Neuronal stem cell (in vitro differentiated cells): Measurements from ENCODE around the gene KIF24.
A peak's percentile ranks its signal among the peaks of the same experiment; 100 is the strongest.
"Not testable (repeated sequence)": the region's sequence is repeated elsewhere in the genome, so short reads cannot be mapped to it uniquely, and the experiment has no call there.

Source experiments
- DNase-seq: peaks from one replicate; pipeline ENCODE4 v3.0.0-alpha.2; 2013; ENCODE audit warnings: low spot score
- H2AFZ ChIP-seq: one replicate; pipeline ENCODE4 v1.6.1; 2013; ENCODE audit warnings: mild to moderate bottlenecking, low read length, inconsistent platforms
- H2AK5ac ChIP-seq: 2 replicates; pipeline ENCODE4 v1.6.1; 2013; ENCODE audit warnings: low read depth, mild to moderate bottlenecking, inconsistent platforms, low read length, moderate library complexity, mixed read lengths
- H2BK120ac ChIP-seq: 2 replicates; pipeline ENCODE4 v1.6.1; 2013; ENCODE audit warnings: low read depth, mild to moderate bottlenecking, inconsistent platforms, low read length, moderate library complexity, mixed read lengths
- H2BK12ac ChIP-seq: one replicate; pipeline ENCODE4 v1.6.1; 2013; ENCODE audit warnings: low read length, inconsistent platforms
- H2BK15ac ChIP-seq: 2 replicates; pipeline ENCODE4 v1.6.1; 2013; ENCODE audit warnings: mild to moderate bottlenecking, low read length, inconsistent platforms, mixed read lengths
- H2BK5ac ChIP-seq: one replicate; pipeline ENCODE4 v1.6.1; 2013; ENCODE audit warnings: inconsistent platforms, mild to moderate bottlenecking, low read length, moderate library complexity
- H3K14ac ChIP-seq: one replicate; pipeline ENCODE4 v1.6.1; 2013; ENCODE audit warnings: low read length, inconsistent platforms
- H3K18ac ChIP-seq: 2 replicates; pipeline ENCODE4 v1.6.1; 2013; ENCODE audit warnings: low read length, inconsistent platforms
- H3K23ac ChIP-seq: 2 replicates; pipeline ENCODE4 v1.6.1; 2013; ENCODE audit warnings: low read depth, mild to moderate bottlenecking, mixed read lengths, low read length, inconsistent platforms; ENCODE audit not compliant: poor library complexity
- H3K27ac ChIP-seq: replicated peaks from 3 replicates; pipeline ENCODE4 v1.5.1; 2013; ENCODE audit warnings: low read length, inconsistent platforms
- H3K27me3 ChIP-seq, 3 experiments: 2 replicates each; pipeline ENCODE4 v1.6.1; 2013; ENCODE audit warnings: low read length in 3 of 3, mild to moderate bottlenecking in 2 of 3, inconsistent platforms in 1 of 3, low read depth in 1 of 3, mixed read lengths in 1 of 3, moderate library complexity in 1 of 3; ENCODE audit not compliant: control insufficient read depth in 3 of 3, insufficient read depth in 3 of 3
- H3K36me3 ChIP-seq, 2 donors: replicated peaks in 1 of 2; 2 replicates each; pipeline ENCODE4 v1.6.1; 2013; ENCODE audit warnings: low read length in 2 of 2; ENCODE audit not compliant: control insufficient read depth in 2 of 2, insufficient read depth in 2 of 2
- H3K4ac ChIP-seq: 2 replicates; pipeline ENCODE4 v1.6.1; 2013; ENCODE audit warnings: inconsistent platforms, mild to moderate bottlenecking, low read length, moderate library complexity
- H3K4me1 ChIP-seq, 2 donors: 1 replicate in 1 of 2; 2 replicates in 1 of 2; pipeline ENCODE4 v1.6.1; 2013; ENCODE audit warnings: low read length in 2 of 2, low read depth in 1 of 2; ENCODE audit not compliant: control insufficient read depth in 2 of 2, insufficient read depth in 1 of 2
- H3K4me2 ChIP-seq: one replicate; pipeline ENCODE4 v1.6.1; 2013; ENCODE audit warnings: mild to moderate bottlenecking, low read length, inconsistent platforms; ENCODE audit not compliant: insufficient read depth, poor library complexity, severe bottlenecking
- H3K4me3 ChIP-seq, 2 donors: 2 replicates each; pipeline ENCODE4 v1.5.1; 2013; ENCODE audit warnings: low read length in 2 of 2, mild to moderate bottlenecking in 2 of 2, inconsistent platforms in 1 of 2, moderate library complexity in 1 of 2
- H3K79me1 ChIP-seq: one replicate; pipeline ENCODE4 v1.6.1; 2013; ENCODE audit warnings: low read depth, mild to moderate bottlenecking, inconsistent platforms, low read length, moderate library complexity
- H3K9ac ChIP-seq: one replicate; pipeline ENCODE4 v1.6.1; 2013; ENCODE audit warnings: mild to moderate bottlenecking, low read depth, low read length, inconsistent platforms; ENCODE audit not compliant: poor library complexity
- H3K9me3 ChIP-seq, 2 donors: replicated peaks in 1 of 2; 2 replicates each; pipeline versions ENCODE3 to v1.6.1; 2013; ENCODE audit warnings: low read length in 2 of 2, mild to moderate bottlenecking in 2 of 2, inconsistent platforms in 1 of 2, low read depth in 1 of 2, mixed read lengths in 1 of 2, moderate library complexity in 1 of 2; ENCODE audit not compliant: control insufficient read depth in 2 of 2, insufficient read depth in 1 of 2
- H4K8ac ChIP-seq: one replicate; pipeline ENCODE4 v1.6.1; 2013; ENCODE audit warnings: low read depth, mild to moderate bottlenecking, inconsistent platforms, low read length, moderate library complexity
- H4K91ac ChIP-seq: one replicate; pipeline ENCODE4 v1.6.1; 2013; ENCODE audit warnings: low read length, low read depth, mild to moderate bottlenecking, inconsistent platforms; ENCODE audit not compliant: poor library complexity
- WGBS, 2 donors: extraction: QIAGEN DNeasy Blood & Tissue Kit; methylation state at CpG; one replicate each; pipeline ENCODE4 v1.1.7; 2013; ENCODE audit warnings: missing lambda C conversion rate in 2 of 2, mixed read lengths in 1 of 2; ENCODE audit not compliant: insufficient read length in 2 of 2, insufficient replicate concordance in 1 of 2; ENCODE audit errors: extremely low coverage in 2 of 2; 5-methylcytosine and 5-hydroxymethylcytosine counted together

Gene KIF24

GRCh38 chr9:34370970-34371880 lies 42.2 kb upstream of the KIF24 start:
- Histone ChIP-seq H3K14ac (peak overlapping the region; percentile 28), H2BK15ac (peak overlapping the region; percentile 22), H3K4me2 (no peak overlapping the region), H2BK5ac (no peak overlapping the region), H3K9me3 (peaks cover 5 to 36% of the 10 kb centered on the region in 2 donors), H4K91ac (peak overlapping the region; percentile 27), H3K18ac (peak overlapping the region; percentile 41), H2AFZ (no peak overlapping the region), H2BK12ac (no peak overlapping the region), H3K27me3 (peaks cover 0 to 16% (median 10%) of the 10 kb centered on the region in 3 experiments), H3K79me1 (no peaks in the 10 kb centered on the region), H3K4ac (no peak overlapping the region), H3K36me3 (peaks cover 0 to 8% of the 10 kb centered on the region in 2 donors), H4K8ac (peak overlapping the region; percentile 89), H3K27ac (no peak overlapping the region), H3K23ac (peak overlapping the region; percentile 76), H3K9ac (no peak overlapping the region), H3K4me1 (peaks cover 3 to 4% of the 10 kb centered on the region in 2 donors), H2BK120ac (no peak overlapping the region), H2AK5ac (peak overlapping the region; percentile 64), H3K4me3 (peak overlapping the region in 1 of 2 donors; percentile 37)
- DNase-seq, result no peak
- WGBS, 2 donors, result no CpG with 5 or more reads among the region's 105 CpGs

- Histone ChIP-seq H2BK5ac (no peak overlapping the region), H2BK12ac (no peak overlapping the region), H2BK15ac (no peak overlapping the region), H3K27me3 (peaks cover 0 to 8% (median 3%) of the 10 kb centered on the region in 3 experiments), H3K4me3 (no peak overlapping the region), H2AFZ (no peak overlapping the region), H2AK5ac (peak overlapping the region; percentile 21), H3K9me3 (peaks cover 5 to 37% of the 10 kb centered on the region in 2 donors), H3K9ac (no peak overlapping the region), H3K4me2 (no peak overlapping the region), H4K91ac (peak overlapping the region; percentile 7), H3K4ac (no peak overlapping the region), H4K8ac (no peak overlapping the region), H3K4me1 (no peaks in the 10 kb centered on the region), H3K18ac (peak overlapping the region; percentile 41), H3K79me1 (no peaks in the 10 kb centered on the region), H3K14ac (peak overlapping the region; percentile 12), H3K36me3 (peaks cover 0 to 8% of the 10 kb centered on the region in 2 donors), H3K23ac (peak overlapping the region; percentile 76), H2BK120ac (no peak overlapping the region), H3K27ac (no peak overlapping the region)
- no CpG with 5 or more reads among the region's 23 CpGs for WGBS, 2 donors
- DNase-seq, result no peak
Measured at GRCh38 chr9:34370335-34370969, 41.4 kb upstream of the KIF24 start.

GRCh38 chr9:34369636-34370035 lies 40.6 kb upstream of the KIF24 start:
- Histone ChIP-seq H3K27me3 (peaks cover 0 to 2% (median 0%) of the 10 kb centered on the region in 3 experiments), H3K4me1 (peaks cover under 1 to 2% of the 10 kb centered on the region in 2 donors), H3K9ac (no peak overlapping the region), H3K79me1 (no peaks in the 10 kb centered on the region), H3K4me2 (no peak overlapping the region), H2AFZ (no peak overlapping the region), H4K91ac (no peak overlapping the region), H2BK120ac (no peak overlapping the region), H3K9me3 (peaks cover 5 to 37% of the 10 kb centered on the region in 2 donors), H2BK5ac (no peak overlapping the region), H3K4me3 (no peak overlapping the region), H3K14ac (no peak overlapping the region), H3K23ac (no peak overlapping the region), H3K36me3 (peaks cover 0 to 8% of the 10 kb centered on the region in 2 donors), H4K8ac (no peak overlapping the region), H3K18ac (no peak overlapping the region), H3K4ac (no peak overlapping the region), H3K27ac (no peak overlapping the region), H2BK15ac (no peak overlapping the region), H2AK5ac (no peak overlapping the region), H2BK12ac (no peak overlapping the region)
- no CpG with 5 or more reads among the region's 4 CpGs for WGBS, 2 donors
- DNase-seq, result no peak

DNA sequence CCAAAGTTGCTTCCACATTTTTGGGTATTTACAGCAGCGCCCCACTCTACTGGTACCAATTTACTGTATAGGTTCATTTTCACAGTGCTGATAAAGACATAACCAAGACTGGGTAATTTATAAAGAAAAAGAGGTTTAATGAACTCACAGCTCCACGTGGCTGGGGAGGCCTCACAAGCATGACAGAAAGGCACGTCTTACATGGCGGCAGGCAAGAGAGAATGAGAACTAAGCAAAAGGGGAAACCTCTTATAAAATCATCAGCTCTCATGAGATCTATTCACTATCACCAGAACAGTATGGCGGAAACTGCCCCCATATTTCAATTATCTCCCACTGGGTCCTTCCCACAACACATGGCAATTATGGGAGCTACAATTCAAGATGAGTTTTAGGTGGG lies 39.7 kb upstream of the KIF24 start:
- no CpG with 5 or more reads among the region's 5 CpGs for WGBS, 2 donors
- H3K36me3 ChIP-seq, H2AFZ ChIP-seq: not testable (repeated sequence)

More for the DNA sequence above, 39.7 kb upstream of the KIF24 start:
- H3K9ac ChIP-seq, H3K4ac ChIP-seq, H3K4me1 ChIP-seq, H2BK5ac ChIP-seq, H2BK120ac ChIP-seq, H4K8ac ChIP-seq, H3K4me2 ChIP-seq, H3K27ac ChIP-seq, H2AK5ac ChIP-seq, H3K79me1 ChIP-seq, H4K91ac ChIP-seq, H3K4me3 ChIP-seq, H3K27me3 ChIP-seq, H3K18ac ChIP-seq, DNase-seq, H2BK12ac ChIP-seq, H3K14ac ChIP-seq, H3K23ac ChIP-seq, H2BK15ac ChIP-seq: not testable (repeated sequence)
- H3K9me3 ChIP-seq, result peaks cover 5 to 37% of the 10 kb centered on the region in 2 donors
